B cell (primary cell): ENCODE results near the gene ZFP2. TPM values are rescaled to one million over a fixed set of nuclear protein-coding genes. Genes with fewer than 3 reads are reported as not detected.

ENCODE experiments used
- ATAC-seq: fragments of 200-7000 bp; cut with Tn5 transposase; one replicate; pipeline ENCODE4 v1.10.0; 2021; ENCODE audit warnings: low read depth, mild to moderate bottlenecking, moderate number of reproducible peaks, moderate library complexity
- CTCF ChIA-PET: fragments of 350-600 bp; sonication (Branson Sonifier 250); formaldehyde crosslinking; loops from one replicate; lab custom pipeline; 2021; ENCODE audit warnings: antibody characterized with exemption, inconsistent platforms; lab: Charles Lee
- POLR2A ChIA-PET: fragments of 350-600 bp; sonication (Branson Sonifier 250); formaldehyde crosslinking; loops from one replicate; lab custom pipeline; 2021; ENCODE audit warnings: antibody characterized with exemption; lab: Charles Lee
- DNase-seq: peaks from one replicate; pipeline ENCODE4 v3.0.0; 2013
- H2AFZ ChIP-seq: 2 replicates; pipeline ENCODE4 v1.6.1; 2012; ENCODE audit warnings: mild to moderate bottlenecking, low read depth, low read length; ENCODE audit not compliant: insufficient read depth, poor library complexity, severe bottlenecking
- H3K27ac ChIP-seq, 2 donors: 1 replicate in 1 of 2; 2 replicates in 1 of 2; pipeline ENCODE4 v1.5.1; 2012 to 2013; ENCODE audit warnings: low read length in 2 of 2, mild to moderate bottlenecking in 2 of 2, moderate library complexity in 1 of 2
- H3K27me3 ChIP-seq, 4 experiments: fragments of 200-600 bp in 1 of 4; sonication (generic) in 1 of 4; replicated peaks in 1 of 4; 1 replicate in 2 of 4; 2 replicates in 2 of 4; pipeline versions ENCODE4 v1.6.1 to v1.7.0; 2013 to 2016; ENCODE audit warnings: low read length in 3 of 4, mild to moderate bottlenecking in 2 of 4, mixed read lengths in 1 of 4, moderate library complexity in 1 of 4; ENCODE audit not compliant: insufficient read depth in 4 of 4, control insufficient read depth in 3 of 4; ENCODE audit errors: control extremely low read depth in 1 of 4
- H3K36me3 ChIP-seq, 2 experiments: replicated peaks in 1 of 2; 1 replicate in 1 of 2; 2 replicates in 1 of 2; pipeline versions ENCODE4 v1.6.1 to v1.7.1; 2013; ENCODE audit warnings: low read length in 1 of 2; ENCODE audit not compliant: insufficient read depth in 2 of 2, control insufficient read depth in 1 of 2; ENCODE audit errors: control extremely low read depth in 1 of 2, extremely low read depth in 1 of 2
- H3K4me1 ChIP-seq, 2 donors: fragments of 200-600 bp in 1 of 2; sonication (generic) in 1 of 2; 1 replicate in 1 of 2; 2 replicates in 1 of 2; pipeline versions ENCODE4 v1.5.1 to v1.6.1; 2013 to 2017; ENCODE audit warnings: low read length in 2 of 2; ENCODE audit not compliant: control insufficient read depth in 2 of 2, insufficient read depth in 2 of 2
- H3K4me2 ChIP-seq: replicated peaks from 2 replicates; pipeline ENCODE3; 2012; ENCODE audit warnings: mild to moderate bottlenecking, low read depth, low read length; ENCODE audit not compliant: poor library complexity, severe bottlenecking
- H3K4me3 ChIP-seq, 5 experiments: fragments of 200-600 bp in 1 of 5; sonication (generic) in 1 of 5; 1 replicate in 3 of 5; 2 replicates in 2 of 5; pipeline versions ENCODE4 v1.5.1 to v1.7.0; 2011 to 2016; ENCODE audit warnings: low read length in 4 of 5, mild to moderate bottlenecking in 4 of 5, low read depth in 2 of 5, control low read depth in 1 of 5, moderate library complexity in 1 of 5; ENCODE audit not compliant: insufficient read depth in 1 of 5; ENCODE audit errors: control extremely low read depth in 1 of 5, extremely low read depth in 1 of 5
- H3K79me2 ChIP-seq: fragments of 200-600 bp; sonication (generic); one replicate; pipeline ENCODE4 v1.6.0; 2016; ENCODE audit warnings: low read length; ENCODE audit not compliant: control insufficient read depth, insufficient read depth
- H3K9ac ChIP-seq: fragments of 200-600 bp; sonication (generic); 2 replicates; pipeline ENCODE4 v1.6.1; 2017; ENCODE audit warnings: mild to moderate bottlenecking, low read length, moderate library complexity
- H3K9me3 ChIP-seq, 3 donors: one replicate each; pipeline versions ENCODE4 v1.6.1 to v1.7.1; 2013; ENCODE audit warnings: low read length in 2 of 3; ENCODE audit not compliant: control insufficient read depth in 2 of 3, insufficient read depth in 1 of 3; ENCODE audit errors: control extremely low read depth in 1 of 3
- H4K20me1 ChIP-seq: 2 replicates; pipeline ENCODE4 v1.6.0; 2012; ENCODE audit warnings: mild to moderate bottlenecking, low read length; ENCODE audit not compliant: insufficient read depth, control insufficient read depth, poor library complexity, severe bottlenecking
- H3K27ac Mint-ChIP-seq: one replicate; pipeline ENCODE4 v1.8.0; 2021; ENCODE audit warnings: mixed read lengths
- H3K27me3 Mint-ChIP-seq: one replicate; pipeline ENCODE4 v1.8.0; 2021; ENCODE audit warnings: mixed read lengths
- H3K4me1 Mint-ChIP-seq: one replicate; pipeline ENCODE4 v1.8.0; 2021; ENCODE audit warnings: mixed read lengths
- H3K4me3 Mint-ChIP-seq: one replicate; pipeline ENCODE4 v1.8.0; 2021; ENCODE audit warnings: mixed read lengths
- H3K9me3 Mint-ChIP-seq: one replicate; pipeline ENCODE4 v1.8.0; 2022; ENCODE audit warnings: mixed read lengths; ENCODE audit not compliant: insufficient read depth
- EZH2 ChIP-seq: IDR thresholded peaks from 2 replicates; pipeline ENCODE4 v1.6.1; 2012; ENCODE audit warnings: borderline replicate concordance, low read depth, mild to moderate bottlenecking, moderate library complexity, low read length; ENCODE audit not compliant: insufficient read depth, poor library complexity, severe bottlenecking
- WGBS: methylation state at CpG from one replicate; pipeline ENCODE4 v1.1.5; 2013; ENCODE audit warnings: missing lambda C conversion rate; ENCODE audit not compliant: insufficient coverage; 5-methylcytosine and 5-hydroxymethylcytosine counted together
- intact Hi-C: fragments of 100-400 bp; cut with micrococcal nuclease; formaldehyde crosslinking; loops from one replicate; pipeline ENCODE4 v1.10.0; 2022
- polyA minus RNA-seq: library from RNA; depleted of rRNA, polyadenylated mRNA; stranded (reverse); fragments of >200 nt; gene quantifications from 2 replicates; pipeline ENCODE4 v1.2.3, GENCODE V29; 2012
- polyA plus RNA-seq: library from polyadenylated mRNA; depleted of rRNA; stranded (reverse); fragments of >200 nt; gene quantifications from 2 replicates; pipeline ENCODE4 v1.2.3, GENCODE V29; 2012
- total RNA-seq, 2 donors: library from RNA; stranded (reverse); fragments of 120-200 nt in 1 of 2; gene quantifications; 1 replicate in 1 of 2; 2 replicates in 1 of 2; pipeline versions ENCODE4 v1.2.3 to v1.2.4, GENCODE V29; 2013 to 2022
- TF ChIP-seq, protein P1 (sequence below): fragments of 200-600 bp; IDR thresholded peaks from one replicate; pipeline ENCODE4 v1.8.0; 2022; ENCODE audit warnings: antibody characterized with exemption, mild to moderate bottlenecking

ZFP2 gene
- total RNA-seq (1.8 and 2.2 TPM in 2 replicates), polyA plus RNA-seq (0.72 and 1.1 TPM in 2 replicates), polyA minus RNA-seq (1.1 and 1.2 TPM in 2 replicates)
- total RNA-seq (2013), result 2.8 TPM

DNA sequence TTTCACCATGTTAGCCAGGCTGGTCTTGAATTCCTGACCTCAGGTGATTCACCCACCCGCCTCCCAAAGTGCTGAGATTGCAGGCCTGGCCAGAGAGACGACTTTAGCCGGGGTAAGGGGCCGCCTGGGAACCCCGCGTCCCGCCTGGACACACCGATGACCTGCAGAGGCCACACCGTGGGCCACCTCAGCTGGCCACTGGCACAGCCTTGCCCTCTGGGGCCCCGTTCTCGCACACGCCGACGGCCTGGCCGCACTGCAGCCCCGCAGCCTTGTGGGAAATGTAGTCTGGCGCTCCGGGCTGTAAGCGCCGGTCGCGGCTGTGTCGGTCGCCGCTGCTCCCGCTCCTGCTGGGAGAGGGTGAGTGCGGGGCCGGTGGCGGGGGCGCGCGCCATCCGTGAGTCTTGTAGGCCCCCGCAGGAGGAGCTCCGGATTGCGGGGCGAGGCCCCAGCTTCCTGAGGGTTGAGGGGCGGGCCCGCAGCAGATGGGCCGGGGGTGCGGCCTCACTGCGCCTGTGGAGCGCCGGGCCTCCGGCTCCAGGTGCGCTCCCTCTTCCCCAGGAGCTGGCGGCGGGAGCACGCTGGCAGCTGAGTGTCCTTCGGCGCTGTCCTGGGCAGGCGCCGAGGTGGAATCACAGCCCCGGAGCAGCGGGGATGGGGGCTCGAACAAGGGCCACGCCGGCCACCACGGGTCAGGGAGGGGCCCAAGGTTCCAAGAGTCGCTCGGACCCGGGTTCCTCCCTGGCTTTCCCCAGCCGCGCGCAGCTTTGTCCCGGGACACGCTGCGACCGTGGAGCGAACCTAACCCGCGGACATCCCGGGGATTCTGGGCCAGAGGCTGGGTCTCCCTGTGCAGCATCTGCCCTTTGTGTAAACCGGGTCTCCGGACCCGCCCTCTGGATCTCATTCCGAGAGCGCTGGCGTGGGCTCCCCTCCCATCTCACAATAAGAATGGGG lies at the start of gene ZFP2:
ZFP2 (plus strand) TSS at position 299 of the 957 bp plus-strand sequence. CDS start 35,401 bp downstream, outside the sequence.
- Histone ChIP-seq H2AFZ (peak within 1 kb of the TSS; percentile 99), H3K4me2 (peak within 1 kb of the TSS; percentile 88)

More for the DNA sequence above, at the start of gene ZFP2:
- H3K9ac ChIP-seq, result peak within 1 kb of the TSS; percentile 78
- Mint-ChIP-seq H3K4me1 (peaks cover 11% of the 10 kb centered on the region), H3K27ac (peak within 1 kb of the TSS; percentile 37), H3K27me3 (no peaks in the 10 kb centered on the region), H3K4me3 (peak within 1 kb of the TSS; percentile 87), H3K9me3 (peaks cover 2% of the 10 kb centered on the region)
- H3K79me2 ChIP-seq, result peaks cover 3% of the 10 kb centered on the region
- 5% methylated on average over 75 of the region's 79 CpGs for WGBS
- peak within 1 kb of the TSS in 1 of 2 donors; percentile 70 for H3K27ac ChIP-seq
- TF ChIP-seq, protein P1, sequence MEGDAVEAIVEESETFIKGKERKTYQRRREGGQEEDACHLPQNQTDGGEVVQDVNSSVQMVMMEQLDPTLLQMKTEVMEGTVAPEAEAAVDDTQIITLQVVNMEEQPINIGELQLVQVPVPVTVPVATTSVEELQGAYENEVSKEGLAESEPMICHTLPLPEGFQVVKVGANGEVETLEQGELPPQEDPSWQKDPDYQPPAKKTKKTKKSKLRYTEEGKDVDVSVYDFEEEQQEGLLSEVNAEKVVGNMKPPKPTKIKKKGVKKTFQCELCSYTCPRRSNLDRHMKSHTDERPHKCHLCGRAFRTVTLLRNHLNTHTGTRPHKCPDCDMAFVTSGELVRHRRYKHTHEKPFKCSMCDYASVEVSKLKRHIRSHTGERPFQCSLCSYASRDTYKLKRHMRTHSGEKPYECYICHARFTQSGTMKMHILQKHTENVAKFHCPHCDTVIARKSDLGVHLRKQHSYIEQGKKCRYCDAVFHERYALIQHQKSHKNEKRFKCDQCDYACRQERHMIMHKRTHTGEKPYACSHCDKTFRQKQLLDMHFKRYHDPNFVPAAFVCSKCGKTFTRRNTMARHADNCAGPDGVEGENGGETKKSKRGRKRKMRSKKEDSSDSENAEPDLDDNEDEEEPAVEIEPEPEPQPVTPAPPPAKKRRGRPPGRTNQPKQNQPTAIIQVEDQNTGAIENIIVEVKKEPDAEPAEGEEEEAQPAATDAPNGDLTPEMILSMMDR, result no peak
- no peak for TF ChIP-seq EZH2
- H3K4me1 ChIP-seq, result peaks cover 3 to 11% of the 10 kb centered on the region in 2 donors
- intact Hi-C loops, result loop anchor here (1.0 to 2.0 kb wide), 2 partner anchors 37 to 165 kb away; partner anchors contain the start of genes ZNF354A and ZNF354B
- ATAC-seq (peak; percentile 91), DNase-seq (peak; percentile 58)
- H4K20me1 ChIP-seq, result no peaks in the 10 kb centered on the region
- no peaks in the 10 kb centered on the region for H3K36me3 ChIP-seq
- H3K4me3 ChIP-seq, result peak within 1 kb of the TSS in 4 of 5 experiments; percentile 48 to 77 (median 74)
- H3K9me3 ChIP-seq, result peaks cover 0 to 9% (median 0%) of the 10 kb centered on the region in 3 donors
- ChIA-PET CTCF (no interaction called here), POLR2A (no interaction called here)
- no peaks in the 10 kb centered on the region for H3K27me3 ChIP-seq
